Measurements from ENCODE around the gene TNIP1. TPM values are rescaled to one million over a fixed set of nuclear protein-coding genes. Genes with fewer than 3 reads are reported as not detected.

The TNIP1 gene
- polyA plus RNA-seq, 1 of the 3 experiments (the other 2 are of a cell fraction) = 46.2 TPM

DNA sequence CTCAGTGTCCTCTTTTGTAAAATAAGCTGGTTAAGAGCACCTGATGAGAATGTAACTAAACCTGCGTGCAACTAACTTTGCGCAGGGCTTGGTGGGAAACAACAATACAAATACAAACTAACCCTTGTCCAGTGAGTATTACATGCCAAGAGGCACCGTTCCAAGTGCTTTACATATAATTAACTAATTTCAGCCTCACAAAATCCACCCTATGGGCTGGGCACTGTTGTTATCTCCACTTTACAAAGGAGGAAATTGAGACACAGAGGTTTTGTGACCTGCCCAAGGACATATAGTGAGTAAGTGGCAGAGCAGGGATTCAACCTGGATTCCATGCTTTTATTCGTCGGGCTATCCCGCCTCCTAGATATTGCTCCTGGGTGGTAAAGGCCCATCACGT lies 26.2 kb upstream of the TNIP1 start:
- no peaks in the 10 kb centered on the region for H3K9me2 ChIP-seq
- no peak overlapping the region for H3K9ac ChIP-seq
- ChIA-PET CTCF (interaction anchor here (1.0 to 16.3 kb wide), 2 partner anchors 27 to 54 kb away, joined by 3 to 441 read pairs; no protein-coding TSS in a partner anchor), POLR2A (no interaction called here)
- no peak for TF ChIP-seq CHD2 (IDR thresholded peaks at IDR 0.05; ENCODE audit: low read length, partially characterized antibody)
- no peak overlapping the region for H2AFZ ChIP-seq (ENCODE audit: low read depth)
- no peaks in the 10 kb centered on the region for H3F3A ChIP-seq (replicated peaks; ENCODE audit: insufficient read depth)
- H3K27ac ChIP-seq (ENCODE audit: low read depth in 2 of 2, low read length in 1 of 2) = no peak overlapping the region
- no peak overlapping the region for H3K4me3 ChIP-seq (ENCODE audit: low read depth in 2 of 2, low read length in 1 of 2)
- H3K36me3 ChIP-seq (replicated peaks in 1 of 2; ENCODE audit: control insufficient read depth in 1 of 2, insufficient read depth in 2 of 2, low read length in 1 of 2) = peaks cover 23 to 43% of the 10 kb centered on the region in 2 experiments
- H3K4me2 ChIP-seq = no peak overlapping the region
- WGBS (ENCODE audit: low lambda C conversion rate) = 95% methylated on average over 7 of the region's 7 CpGs
- DNase-seq = no peak
- H4K20me1 ChIP-seq (ENCODE audit: insufficient read depth) = no peaks in the 10 kb centered on the region
- H3K9me3 ChIP-seq = no peaks in the 10 kb centered on the region
- no peaks in the 10 kb centered on the region for H3K27me3 ChIP-seq (ENCODE audit: insufficient read depth)
- H3K79me2 ChIP-seq (ENCODE audit: insufficient read depth) = no peaks in the 10 kb centered on the region
- peaks cover 0 to 3% of the 10 kb centered on the region in 2 experiments; a peak in 1 of 4 replicates for H3K4me1 ChIP-seq (ENCODE audit: control insufficient read depth in 1 of 2, insufficient read depth in 2 of 2, low read depth in 1 of 2, low read length in 1 of 2)

DNA sequence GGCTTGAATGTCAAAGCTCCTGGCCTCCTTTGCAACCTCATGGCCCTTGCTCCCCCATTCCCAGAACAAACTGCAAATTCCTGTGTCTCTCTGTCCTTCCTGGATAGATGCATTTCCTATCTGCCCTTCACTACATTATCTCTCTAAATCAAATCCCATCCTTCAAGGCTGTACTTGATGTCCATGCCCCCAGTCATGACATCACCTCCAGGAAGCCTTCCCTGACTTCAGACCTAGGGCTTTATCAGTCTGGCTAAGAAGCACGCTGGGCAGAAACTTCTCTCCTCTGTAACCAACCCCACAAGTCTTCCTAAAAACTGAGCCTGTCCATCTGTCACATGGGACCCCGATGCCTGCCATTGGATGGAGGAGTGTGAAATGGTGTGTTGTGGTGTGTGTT lies 25.7 kb upstream of the TNIP1 start:
- Histone ChIP-seq H2AFZ (ENCODE audit: low read depth) (no peak overlapping the region), H3K9me2 (no peaks in the 10 kb centered on the region), H3K79me2 (ENCODE audit: insufficient read depth) (no peaks in the 10 kb centered on the region), H3K27me3 (ENCODE audit: insufficient read depth) (no peaks in the 10 kb centered on the region), H3K4me2 (no peak overlapping the region), H3K36me3 (replicated peaks in 1 of 2; ENCODE audit: control insufficient read depth in 1 of 2, insufficient read depth in 2 of 2, low read length in 1 of 2) (peaks cover 23 to 43% of the 10 kb centered on the region in 2 experiments), H3K4me1 (ENCODE audit: control insufficient read depth in 1 of 2, insufficient read depth in 2 of 2, low read depth in 1 of 2, low read length in 1 of 2) (peaks cover 0 to 3% of the 10 kb centered on the region in 2 experiments; a peak in 1 of 4 replicates), H3F3A (replicated peaks; ENCODE audit: insufficient read depth) (no peaks in the 10 kb centered on the region), H3K4me3 (ENCODE audit: low read depth in 2 of 2, low read length in 1 of 2) (no peak overlapping the region), H3K9me3 (no peaks in the 10 kb centered on the region), H3K9ac (no peak overlapping the region), H3K27ac (ENCODE audit: low read depth in 2 of 2, low read length in 1 of 2) (no peak overlapping the region), H4K20me1 (ENCODE audit: insufficient read depth) (no peaks in the 10 kb centered on the region)
- no peak for DNase-seq
- no peak for TF ChIP-seq GATA2 (CRISPR knock-in tag; IDR thresholded peaks at IDR 0.05)
- TF ChIP-seq RCOR1 (IDR thresholded peaks at IDR 0.05; ENCODE audit: low read length) = no peak
- TF ChIP-seq, protein P1, sequence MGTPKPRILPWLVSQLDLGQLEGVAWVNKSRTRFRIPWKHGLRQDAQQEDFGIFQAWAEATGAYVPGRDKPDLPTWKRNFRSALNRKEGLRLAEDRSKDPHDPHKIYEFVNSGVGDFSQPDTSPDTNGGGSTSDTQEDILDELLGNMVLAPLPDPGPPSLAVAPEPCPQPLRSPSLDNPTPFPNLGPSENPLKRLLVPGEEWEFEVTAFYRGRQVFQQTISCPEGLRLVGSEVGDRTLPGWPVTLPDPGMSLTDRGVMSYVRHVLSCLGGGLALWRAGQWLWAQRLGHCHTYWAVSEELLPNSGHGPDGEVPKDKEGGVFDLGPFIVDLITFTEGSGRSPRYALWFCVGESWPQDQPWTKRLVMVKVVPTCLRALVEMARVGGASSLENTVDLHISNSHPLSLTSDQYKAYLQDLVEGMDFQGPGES (IDR thresholded peaks at IDR 0.05; ENCODE audit: low read depth, low read length) = no peak
- TF ChIP-seq, protein P2, sequence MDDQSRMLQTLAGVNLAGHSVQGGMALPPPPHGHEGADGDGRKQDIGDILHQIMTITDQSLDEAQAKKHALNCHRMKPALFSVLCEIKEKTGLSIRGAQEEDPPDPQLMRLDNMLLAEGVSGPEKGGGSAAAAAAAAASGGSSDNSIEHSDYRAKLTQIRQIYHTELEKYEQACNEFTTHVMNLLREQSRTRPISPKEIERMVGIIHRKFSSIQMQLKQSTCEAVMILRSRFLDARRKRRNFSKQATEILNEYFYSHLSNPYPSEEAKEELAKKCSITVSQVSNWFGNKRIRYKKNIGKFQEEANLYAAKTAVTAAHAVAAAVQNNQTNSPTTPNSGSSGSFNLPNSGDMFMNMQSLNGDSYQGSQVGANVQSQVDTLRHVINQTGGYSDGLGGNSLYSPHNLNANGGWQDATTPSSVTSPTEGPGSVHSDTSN (IDR thresholded peaks at IDR 0.05) = no peak
- TF ChIP-seq JUND (IDR thresholded peaks at IDR 0.05) = no peak
- TF ChIP-seq NFIC (IDR thresholded peaks at IDR 0.05; ENCODE audit: borderline replicate concordance) = no peak
- no peak for TF ChIP-seq SMC3 (IDR thresholded peaks at IDR 0.05; ENCODE audit: low read depth, low read length)
- no peak for TF ChIP-seq GABPA (IDR thresholded peaks at IDR 0.05; ENCODE audit: low read depth)
- 97% methylated on average over 2 of the region's 2 CpGs for WGBS (ENCODE audit: low lambda C conversion rate)
- ChIA-PET POLR2A (no interaction called here), CTCF (interaction anchor here (1.0 to 16.3 kb wide), 3 partner anchors 9 to 58 kb away, joined by 3 to 441 read pairs (median 30); no protein-coding TSS in a partner anchor)

DNA sequence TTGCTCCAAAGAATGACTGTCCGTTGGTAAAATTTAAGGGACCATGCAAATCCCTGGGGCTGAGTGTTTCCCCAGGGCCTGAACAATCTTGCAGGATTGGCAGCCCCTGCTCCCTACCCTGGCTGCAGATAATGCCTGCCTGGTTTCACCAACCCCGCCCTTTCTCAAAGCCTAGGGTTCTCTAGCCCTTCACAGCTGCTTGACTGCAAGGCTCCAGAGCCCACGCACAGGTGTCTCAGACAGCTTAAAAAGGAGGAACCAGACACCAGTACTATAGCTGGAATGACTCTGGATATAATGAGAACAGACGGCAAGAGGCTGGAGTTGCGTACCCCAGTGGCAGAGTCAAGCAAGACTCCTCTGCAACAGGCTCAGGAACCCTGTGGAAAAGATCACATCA lies 25.2 kb upstream of the TNIP1 start:
- Histone ChIP-seq H3K9me2 (no peaks in the 10 kb centered on the region), H3K9ac (no peak overlapping the region), H3K4me2 (no peak overlapping the region), H2AFZ (ENCODE audit: low read depth) (no peak overlapping the region), H3K4me1 (ENCODE audit: control insufficient read depth in 1 of 2, insufficient read depth in 2 of 2, low read depth in 1 of 2, low read length in 1 of 2) (peaks cover 0 to 3% of the 10 kb centered on the region in 2 experiments; a peak in 1 of 4 replicates), H3K4me3 (ENCODE audit: low read depth in 2 of 2, low read length in 1 of 2) (no peak overlapping the region), H3K9me3 (no peaks in the 10 kb centered on the region), H3K36me3 (replicated peaks in 1 of 2; ENCODE audit: control insufficient read depth in 1 of 2, insufficient read depth in 2 of 2, low read length in 1 of 2) (peaks cover 23 to 43% of the 10 kb centered on the region in 2 experiments), H3K27ac (ENCODE audit: low read depth in 2 of 2, low read length in 1 of 2) (no peak overlapping the region), H3K79me2 (ENCODE audit: insufficient read depth) (no peaks in the 10 kb centered on the region), H3F3A (replicated peaks; ENCODE audit: insufficient read depth) (no peaks in the 10 kb centered on the region), H3K27me3 (ENCODE audit: insufficient read depth) (no peaks in the 10 kb centered on the region), H4K20me1 (ENCODE audit: insufficient read depth) (no peaks in the 10 kb centered on the region)
- CTCF ChIA-PET = interaction anchor here (1.0 to 16.3 kb wide), 4 partner anchors 10 to 59 kb away, joined by 3 to 441 read pairs (median 19); no protein-coding TSS in a partner anchor
- 96% methylated on average over 3 of the region's 5 CpGs for WGBS (ENCODE audit: low lambda C conversion rate)
- POLR2A ChIA-PET = no interaction called here
- no peak for DNase-seq
- TF ChIP-seq RXRA (IDR thresholded peaks at IDR 0.05; ENCODE audit: borderline replicate concordance, low read depth) (no peak), ELF1 (IDR thresholded peaks at IDR 0.05) (no peak), FOXJ3 (CRISPR knock-in tag; IDR thresholded peaks at IDR 0.05) (no peak), SMC3 (IDR thresholded peaks at IDR 0.05; ENCODE audit: low read depth, low read length) (no peak)
- TF ChIP-seq, protein P3, sequence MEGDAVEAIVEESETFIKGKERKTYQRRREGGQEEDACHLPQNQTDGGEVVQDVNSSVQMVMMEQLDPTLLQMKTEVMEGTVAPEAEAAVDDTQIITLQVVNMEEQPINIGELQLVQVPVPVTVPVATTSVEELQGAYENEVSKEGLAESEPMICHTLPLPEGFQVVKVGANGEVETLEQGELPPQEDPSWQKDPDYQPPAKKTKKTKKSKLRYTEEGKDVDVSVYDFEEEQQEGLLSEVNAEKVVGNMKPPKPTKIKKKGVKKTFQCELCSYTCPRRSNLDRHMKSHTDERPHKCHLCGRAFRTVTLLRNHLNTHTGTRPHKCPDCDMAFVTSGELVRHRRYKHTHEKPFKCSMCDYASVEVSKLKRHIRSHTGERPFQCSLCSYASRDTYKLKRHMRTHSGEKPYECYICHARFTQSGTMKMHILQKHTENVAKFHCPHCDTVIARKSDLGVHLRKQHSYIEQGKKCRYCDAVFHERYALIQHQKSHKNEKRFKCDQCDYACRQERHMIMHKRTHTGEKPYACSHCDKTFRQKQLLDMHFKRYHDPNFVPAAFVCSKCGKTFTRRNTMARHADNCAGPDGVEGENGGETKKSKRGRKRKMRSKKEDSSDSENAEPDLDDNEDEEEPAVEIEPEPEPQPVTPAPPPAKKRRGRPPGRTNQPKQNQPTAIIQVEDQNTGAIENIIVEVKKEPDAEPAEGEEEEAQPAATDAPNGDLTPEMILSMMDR (IDR thresholded peaks at IDR 0.05) = no peak
- TF ChIP-seq, protein P2 (IDR thresholded peaks at IDR 0.05) = no peak
- TF ChIP-seq, protein P4, sequence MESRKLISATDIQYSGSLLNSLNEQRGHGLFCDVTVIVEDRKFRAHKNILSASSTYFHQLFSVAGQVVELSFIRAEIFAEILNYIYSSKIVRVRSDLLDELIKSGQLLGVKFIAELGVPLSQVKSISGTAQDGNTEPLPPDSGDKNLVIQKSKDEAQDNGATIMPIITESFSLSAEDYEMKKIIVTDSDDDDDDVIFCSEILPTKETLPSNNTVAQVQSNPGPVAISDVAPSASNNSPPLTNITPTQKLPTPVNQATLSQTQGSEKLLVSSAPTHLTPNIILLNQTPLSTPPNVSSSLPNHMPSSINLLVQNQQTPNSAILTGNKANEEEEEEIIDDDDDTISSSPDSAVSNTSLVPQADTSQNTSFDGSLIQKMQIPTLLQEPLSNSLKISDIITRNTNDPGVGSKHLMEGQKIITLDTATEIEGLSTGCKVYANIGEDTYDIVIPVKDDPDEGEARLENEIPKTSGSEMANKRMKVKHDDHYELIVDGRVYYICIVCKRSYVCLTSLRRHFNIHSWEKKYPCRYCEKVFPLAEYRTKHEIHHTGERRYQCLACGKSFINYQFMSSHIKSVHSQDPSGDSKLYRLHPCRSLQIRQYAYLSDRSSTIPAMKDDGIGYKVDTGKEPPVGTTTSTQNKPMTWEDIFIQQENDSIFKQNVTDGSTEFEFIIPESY (IDR thresholded peaks at IDR 0.05; ENCODE audit: borderline replicate concordance, low read depth) = no peak

All from SK-N-SH (cell line).